HepG2 (cell line): ENCODE measurements around the gene RABEP1. TPM values are rescaled to one million over a fixed set of nuclear protein-coding genes. Genes with fewer than 3 reads are reported as not detected.
A peak's percentile ranks its signal among the peaks of the same experiment; 100 is the strongest.

Experiments
- ATAC-seq: fragments of 200-7000 bp; cut with Tn5 transposase; 3 replicates; pipeline ENCODE4 v1.9.1; 2020; ENCODE audit warnings: mild to moderate bottlenecking, moderate library complexity
- BruUV-seq: library from RNA; stranded (reverse); fragments of 400-500 nt; replicated peaks from 2 replicates; lab custom pipeline; 2021; lab: Mats Ljungman, UMichigan
- CTCF ChIA-PET: fragments of 300-600 bp; formaldehyde crosslinking; extraction: SDS; loops from one replicate; lab custom pipeline; 2021; ENCODE audit warnings: low total read pairs, inconsistent platforms, low intra/inter-chr PET ratio; lab: Yijun Ruan, JAX
- POLR2A ChIA-PET: fragments of 350-600 bp; sonication (Branson Sonifier 250); formaldehyde crosslinking; loops from one replicate; lab custom pipeline; 2020; ENCODE audit warnings: antibody characterized with exemption, inconsistent platforms; lab: Yijun Ruan, JAX
- DNase-seq: peaks from one replicate; pipeline ENCODE4 v3.0.0-alpha.2; 2015; ENCODE audit warnings: low spot score
- FAIRE-seq: peaks from 3 replicates; lab custom pipeline; 2011; peaks lifted over from hg19 to GRCh38; lab: Jason Lieb, UNC
- H2AFZ ChIP-seq: one replicate; pipeline ENCODE4 v1.6.1; 2011; ENCODE audit warnings: low read length, inconsistent platforms
- H3K27ac ChIP-seq: fragments of 300-600 bp; 3 replicates; pipeline ENCODE4 v1.8.0; 2011; ENCODE audit warnings: mixed run types, mild to moderate bottlenecking, mixed read lengths, low read length, inconsistent platforms; ENCODE audit not compliant: insufficient read depth; ENCODE audit errors: extremely low read length
- H3K27me3 ChIP-seq, 2 experiments: fragments of 200-600 bp in 1 of 2; 2 replicates in 1 of 2; 3 replicates in 1 of 2; pipeline versions ENCODE4 v1.6.0 to v1.8.0; 2011; ENCODE audit warnings: low read length in 2 of 2, mild to moderate bottlenecking in 2 of 2, moderate library complexity in 2 of 2, inconsistent platforms in 1 of 2; ENCODE audit not compliant: insufficient read depth in 2 of 2, control insufficient read depth in 1 of 2
- H3K36me3 ChIP-seq, 2 experiments: fragments of 200-600 bp in 1 of 2; replicated peaks in 1 of 2; 2 replicates in 1 of 2; 3 replicates in 1 of 2; pipeline versions ENCODE4 v1.5.1 to v1.8.0; 2011; ENCODE audit warnings: low read length in 2 of 2, inconsistent platforms in 1 of 2; ENCODE audit not compliant: insufficient read depth in 2 of 2, control insufficient read depth in 1 of 2
- H3K4me1 ChIP-seq: 2 replicates; pipeline ENCODE4 v1.5.1; 2012; ENCODE audit warnings: low read length, inconsistent platforms; ENCODE audit not compliant: insufficient read depth
- H3K4me2 ChIP-seq: 2 replicates; pipeline ENCODE4 v1.6.0; 2011; ENCODE audit warnings: low read depth, low read length, inconsistent platforms
- H3K4me3 ChIP-seq, 3 experiments: fragments of 200-600 bp in 1 of 3; sonication (generic), shearing (Covaris generic) in 1 of 3; replicated peaks in 1 of 3; 2 replicates each; pipeline ENCODE4 v1.5.1; 2011 to 2016; ENCODE audit warnings: low read length in 3 of 3, inconsistent platforms in 2 of 3, low read depth in 2 of 3, mild to moderate bottlenecking in 2 of 3, control low read depth in 1 of 3, mixed read lengths in 1 of 3; ENCODE audit not compliant: insufficient read depth in 1 of 3
- H3K79me2 ChIP-seq: one replicate; pipeline ENCODE4 v1.6.1; 2011; ENCODE audit warnings: low read length, inconsistent platforms; ENCODE audit not compliant: insufficient read depth
- H3K9ac ChIP-seq: 2 replicates; pipeline ENCODE4 v1.6.0; 2011; ENCODE audit warnings: mild to moderate bottlenecking, low read depth, low read length, inconsistent platforms; ENCODE audit not compliant: insufficient read depth
- H3K9me3 ChIP-seq: 2 replicates; pipeline ENCODE4 v1.5.1; 2012; ENCODE audit warnings: mild to moderate bottlenecking, low read length
- H4K20me1 ChIP-seq: 2 replicates; pipeline ENCODE4 v1.6.0; 2011; ENCODE audit warnings: inconsistent platforms, mild to moderate bottlenecking, low read length, moderate library complexity; ENCODE audit not compliant: insufficient read depth
- FOXP1 ChIP-seq, 2 experiments: fragments of 450-650 bp in 1 of 2; IDR thresholded peaks; 2 replicates each; pipeline ENCODE4 v1.6.1; 2017 to 2018; ENCODE audit warnings: antibody characterized with exemption in 1 of 2
- IKZF4 ChIP-seq: sonication (generic); formaldehyde crosslinking; IDR thresholded peaks from 2 replicates; pipeline ENCODE4 v1.5.1; 2020; ENCODE audit warnings: borderline replicate concordance, mild to moderate bottlenecking, low read depth, missing genetic modification reagents; ENCODE audit errors: not compliant biosample characterization
- MYC ChIP-seq: sonication (generic); formaldehyde crosslinking; IDR thresholded peaks from 2 replicates; pipeline ENCODE4 v1.9.0; 2021; ENCODE audit warnings: missing genetic modification reagents, borderline replicate concordance
- WGBS: methylation state at CpG from one replicate; pipeline ENCODE4 v1.1.6; 2017; ENCODE audit warnings: low lambda C conversion rate; 5-methylcytosine and 5-hydroxymethylcytosine counted together
- in situ Hi-C: cut with HindIII; loops from 2 replicates; pipeline ENCODE4 v1.10.0; 2017; ENCODE audit warnings: low pct_unique_long_range_greater_than_20kb; ENCODE audit not compliant: extremely low pct_ligation_motif_present
- intact Hi-C: fragments of 100-400 bp; cut with micrococcal nuclease; formaldehyde crosslinking; loops from one replicate; pipeline ENCODE4 v1.10.0; 2022; ENCODE audit not compliant: unreplicated experiment
- polyA plus RNA-seq, 8 experiments: library from polyadenylated mRNA; depleted of rRNA in 3 of 8; stranded (reverse) in 7 of 8; unstranded in 1 of 8; fragments of >200 nt; fragmentation: Illumina TruSeq in 4 of 8; extraction: Trizol in 4 of 8; gene quantifications; 2 replicates each; pipeline versions ENCODE4 v1.2.1 to v1.2.3, GENCODE V29; 2011 to 2016; ENCODE audit warnings: low read depth in 4 of 8, missing spikeins in 1 of 8, mixed read lengths in 1 of 8; ENCODE audit not compliant: insufficient read depth in 1 of 8
- total RNA-seq, 5 experiments: library from RNA; depleted of rRNA; stranded (reverse); fragments of >200 nt; fragmentation: Illumina TruSeq; extraction: Trizol; gene quantifications; 2 replicates each; pipeline ENCODE4 v1.2.3, GENCODE V29; 2016; ENCODE audit warnings: low read depth in 1 of 5

RABEP1 gene
- total and polyA plus RNA-seq, 2 of the 13 experiments (the other 11 are each of a cell fraction or from before 2014, with no cell fraction given): 13.7 to 41.5 TPM

GRCh38 chr17:5361426-5361825, 79.3 kb downstream of the RABEP1 start:
- no peak overlapping the region for H3K4me2 ChIP-seq
- 90% methylated on average over 9 of the region's 9 CpGs for WGBS
- POLR2A ChIA-PET: no interaction called here
- intact Hi-C loops (no loop called here), in situ Hi-C loops (no loop called here)
- TF ChIP-seq MYC (CRISPR knock-in tag): no peak
- no peak for TF ChIP-seq FOXP1 (IDR thresholded peaks at IDR 0.05)
- TF ChIP-seq FOXP1 (CRISPR knock-in tag; IDR thresholded peaks at IDR 0.05): no peak
- H3K27ac ChIP-seq: no peak overlapping the region
- H3K9ac ChIP-seq: no peak overlapping the region
- H4K20me1 ChIP-seq: no peaks in the 10 kb centered on the region
- DNase-seq (no peak), ATAC-seq (no peak), FAIRE-seq (no peak)
- CTCF ChIA-PET: no interaction called here
- no peak overlapping the region for H3K4me3 ChIP-seq
- BruUV-seq: TSS peak; percentile 28
- H3K27me3 ChIP-seq: no peaks in the 10 kb centered on the region
- H3K9me3 ChIP-seq: no peaks in the 10 kb centered on the region
- no peaks in the 10 kb centered on the region for H3K4me1 ChIP-seq
- peaks cover 12 to 44% of the 10 kb centered on the region in 2 experiments for H3K36me3 ChIP-seq
- no peak overlapping the region for H2AFZ ChIP-seq
- no peaks in the 10 kb centered on the region for H3K79me2 ChIP-seq

GRCh38 chr17:5362162-5362811, 80.2 kb downstream of the RABEP1 start:
- H3K4me2 ChIP-seq: no peak overlapping the region
- DNase-seq (no peak), FAIRE-seq (no peak), ATAC-seq (no peak)
- H3K4me3 ChIP-seq: no peak overlapping the region
- ChIA-PET CTCF (no interaction called here), POLR2A (no interaction called here)
- intact Hi-C loops (no loop called here), in situ Hi-C loops (no loop called here)
- TF ChIP-seq IKZF4: no peak
- H3K9ac ChIP-seq: no peak overlapping the region
- H4K20me1 ChIP-seq: no peaks in the 10 kb centered on the region
- no peaks in the 10 kb centered on the region for H3K4me1 ChIP-seq
- H3K27me3 ChIP-seq: no peaks in the 10 kb centered on the region
- peaks cover 12 to 41% of the 10 kb centered on the region in 2 experiments for H3K36me3 ChIP-seq
- no TSS peak for BruUV-seq
- H3K9me3 ChIP-seq: no peaks in the 10 kb centered on the region
- no peak overlapping the region for H3K27ac ChIP-seq
- WGBS: 98% methylated on average over 7 of the region's 7 CpGs
- H3K79me2 ChIP-seq: no peaks in the 10 kb centered on the region
- H2AFZ ChIP-seq: no peak overlapping the region
